Activated naive CD8-positive, alpha-beta T cell treated with anti-CD3 and anti-CD28 coated beads, Interleukin-2, amount 10 ng/mL, durations not matched to agents 7 days and 5 days (primary cell): ENCODE measurements around the gene KIF25. TPM values are rescaled to one million over a fixed set of nuclear protein-coding genes. Genes with fewer than 3 reads are reported as not detected.
"Not testable (repeated sequence)": the region's sequence is repeated elsewhere in the genome, so short reads cannot be mapped to it uniquely, and the experiment has no call there.

ENCODE experiments used
- ATAC-seq: fragments of 150-1000 bp; cut with Tn5 transposase; one replicate; pipeline ENCODE4 v1.10.0; 2021; ENCODE audit warnings: low read depth, moderate library complexity
- POLR2A ChIA-PET: fragments of 350-600 bp; sonication (Branson Sonifier 250); formaldehyde crosslinking; loops from one replicate; lab custom pipeline; 2021; ENCODE audit warnings: antibody characterized with exemption; lab: Charles Lee
- DNase-seq: peaks from one replicate; pipeline ENCODE4 v3.0.0; 2021
- H3K27ac Mint-ChIP-seq: one replicate; pipeline ENCODE4 v1.8.0; 2022; ENCODE audit warnings: mild to moderate bottlenecking, mixed read lengths
- H3K27me3 Mint-ChIP-seq: one replicate; pipeline ENCODE4 v1.8.0; 2022; ENCODE audit warnings: mild to moderate bottlenecking, moderate library complexity, mixed read lengths
- H3K36me3 Mint-ChIP-seq: one replicate; pipeline ENCODE4 v1.8.0; 2021; ENCODE audit warnings: mild to moderate bottlenecking, mixed read lengths
- H3K4me1 Mint-ChIP-seq: one replicate; pipeline ENCODE4 v1.8.0; 2021; ENCODE audit warnings: mixed read lengths
- H3K4me3 Mint-ChIP-seq: one replicate; pipeline ENCODE4 v1.8.0; 2022; ENCODE audit warnings: mild to moderate bottlenecking, moderate library complexity, mixed read lengths
- H3K9me3 Mint-ChIP-seq: one replicate; pipeline ENCODE4 v1.8.0; 2021; ENCODE audit warnings: mixed read lengths
- total RNA-seq, 2 experiments: library from RNA; stranded (reverse); gene quantifications; one replicate each; pipeline ENCODE4 v1.2.3, GENCODE V29; 2021

KIF25 gene
- total RNA-seq, 2 experiments from 2014 or later = not detected

GRCh38 chr6:167993831-167994230 is 3.6 kb upstream of the KIF25 start:
- DNase-seq (no peak), ATAC-seq (no peak)
- no peaks in the 10 kb centered on the region for H3K4me1 Mint-ChIP-seq
- no peak overlapping the region for H3K27ac Mint-ChIP-seq
- no peaks in the 10 kb centered on the region for H3K27me3 Mint-ChIP-seq
- H3K36me3 Mint-ChIP-seq = no peaks in the 10 kb centered on the region
- POLR2A ChIA-PET = no interaction called here
- H3K4me3 Mint-ChIP-seq = no peak overlapping the region
- H3K9me3 Mint-ChIP-seq = no peaks in the 10 kb centered on the region

- no peak for DNase-seq
- H3K27me3 Mint-ChIP-seq = no peaks in the 10 kb centered on the region
- H3K9me3 Mint-ChIP-seq = no peaks in the 10 kb centered on the region
- no peak overlapping the region for H3K4me3 Mint-ChIP-seq
- no peaks in the 10 kb centered on the region for H3K4me1 Mint-ChIP-seq
- POLR2A ChIA-PET = no interaction called here
- H3K36me3 Mint-ChIP-seq = no peaks in the 10 kb centered on the region
- H3K27ac Mint-ChIP-seq = no peak overlapping the region
- no peak for ATAC-seq
Measured at GRCh38 chr6:167995302-167995701, 2.2 kb upstream of the KIF25 start.

- POLR2A ChIA-PET = no interaction called here
- ATAC-seq (no peak), DNase-seq (no peak)
- no peak overlapping the region for H3K27ac Mint-ChIP-seq
- no peaks in the 10 kb centered on the region for H3K9me3 Mint-ChIP-seq
- H3K27me3 Mint-ChIP-seq = no peaks in the 10 kb centered on the region
- H3K4me3 Mint-ChIP-seq = no peak overlapping the region
- no peaks in the 10 kb centered on the region for H3K36me3 Mint-ChIP-seq
- H3K4me1 Mint-ChIP-seq = no peaks in the 10 kb centered on the region
Measured at GRCh38 chr6:167995731-167996151, 1.7 kb upstream of the KIF25 start.

GRCh38 chr6:167996424-167997199 is 859 bp upstream of the KIF25 start:
- Mint-ChIP-seq H3K9me3 (no peaks in the 10 kb centered on the region), H3K4me1 (no peaks in the 10 kb centered on the region), H3K4me3 (no peak overlapping the region), H3K36me3 (no peaks in the 10 kb centered on the region), H3K27ac (no peak overlapping the region), H3K27me3 (no peaks in the 10 kb centered on the region)
- DNase-seq = no peak
- POLR2A ChIA-PET = no interaction called here
- ATAC-seq = no peak

GRCh38 chr6:167998215-167998614 is 744 bp downstream of the KIF25 start:
- DNase-seq (no peak), ATAC-seq (no peak)
- no peaks in the 10 kb centered on the region for H3K36me3 Mint-ChIP-seq
- no peaks in the 10 kb centered on the region for H3K9me3 Mint-ChIP-seq
- no peaks in the 10 kb centered on the region for H3K27me3 Mint-ChIP-seq
- POLR2A ChIA-PET = no interaction called here
- H3K4me1 Mint-ChIP-seq = no peaks in the 10 kb centered on the region
- H3K4me3 Mint-ChIP-seq = no peak overlapping the region
- no peak overlapping the region for H3K27ac Mint-ChIP-seq

- no peaks in the 10 kb centered on the region for H3K9me3 Mint-ChIP-seq
- H3K36me3 Mint-ChIP-seq = no peaks in the 10 kb centered on the region
- H3K4me1 Mint-ChIP-seq = no peaks in the 10 kb centered on the region
- no peak overlapping the region for H3K27ac Mint-ChIP-seq
- ATAC-seq (no peak), DNase-seq (no peak)
- H3K4me3 Mint-ChIP-seq = no peak overlapping the region
- POLR2A ChIA-PET = no interaction called here
- H3K27me3 Mint-ChIP-seq = no peaks in the 10 kb centered on the region
Measured at GRCh38 chr6:168000198-168001028, 2.9 kb downstream of the KIF25 start.

GRCh38 chr6:168001029-168001332 is 3.5 kb downstream of the KIF25 start:
- Mint-ChIP-seq H3K36me3 (no peaks in the 10 kb centered on the region), H3K4me3 (no peak overlapping the region), H3K4me1 (no peaks in the 10 kb centered on the region), H3K27me3 (no peaks in the 10 kb centered on the region), H3K9me3 (no peaks in the 10 kb centered on the region), H3K27ac (no peak overlapping the region)
- POLR2A ChIA-PET = no interaction called here
- no peak for ATAC-seq
- DNase-seq = no peak

- H3K9me3 Mint-ChIP-seq, ATAC-seq, DNase-seq, POLR2A ChIA-PET, H3K27ac Mint-ChIP-seq, H3K27me3 Mint-ChIP-seq, H3K4me1 Mint-ChIP-seq, H3K36me3 Mint-ChIP-seq, H3K4me3 Mint-ChIP-seq: not testable (repeated sequence)
Measured at GRCh38 chr6:168001514-168001913, 4.0 kb downstream of the KIF25 start.

- DNase-seq (no peak), ATAC-seq (no peak)
- Mint-ChIP-seq H3K27me3 (no peaks in the 10 kb centered on the region), H3K27ac (no peak overlapping the region), H3K36me3 (no peaks in the 10 kb centered on the region), H3K4me3 (no peak overlapping the region), H3K4me1 (no peaks in the 10 kb centered on the region), H3K9me3 (no peaks in the 10 kb centered on the region)
- POLR2A ChIA-PET = no interaction called here
Measured at GRCh38 chr6:168002804-168003203, 5.3 kb downstream of the KIF25 start.

GRCh38 chr6:168004023-168004422 is 6.6 kb downstream of the KIF25 start:
- Mint-ChIP-seq H3K4me1 (no peaks in the 10 kb centered on the region), H3K27ac (no peak overlapping the region), H3K9me3 (no peaks in the 10 kb centered on the region), H3K27me3 (no peaks in the 10 kb centered on the region), H3K4me3 (no peak overlapping the region), H3K36me3 (no peaks in the 10 kb centered on the region)
- no peak for DNase-seq
- POLR2A ChIA-PET = no interaction called here
- no peak for ATAC-seq

GRCh38 chr6:168004945-168005344 is 7.5 kb downstream of the KIF25 start:
- Mint-ChIP-seq H3K4me3 (no peak overlapping the region), H3K27ac (no peak overlapping the region), H3K9me3 (no peaks in the 10 kb centered on the region), H3K36me3 (no peaks in the 10 kb centered on the region), H3K27me3 (no peaks in the 10 kb centered on the region), H3K4me1 (no peaks in the 10 kb centered on the region)
- ATAC-seq = no peak
- DNase-seq = no peak
- POLR2A ChIA-PET = no interaction called here

- Mint-ChIP-seq H3K27me3 (no peaks in the 10 kb centered on the region), H3K4me1 (no peaks in the 10 kb centered on the region), H3K27ac (no peak overlapping the region), H3K9me3 (peaks cover 5% of the 10 kb centered on the region), H3K4me3 (no peak overlapping the region), H3K36me3 (no peaks in the 10 kb centered on the region)
- POLR2A ChIA-PET = no interaction called here
- no peak for ATAC-seq
- no peak for DNase-seq
Measured at GRCh38 chr6:168005796-168006195, 8.3 kb downstream of the KIF25 start.

- H3K27me3 Mint-ChIP-seq = no peaks in the 10 kb centered on the region
- POLR2A ChIA-PET = no interaction called here
- H3K27ac Mint-ChIP-seq = no peak overlapping the region
- DNase-seq = no peak
- H3K36me3 Mint-ChIP-seq = no peaks in the 10 kb centered on the region
- H3K4me1 Mint-ChIP-seq = no peaks in the 10 kb centered on the region
- H3K9me3 Mint-ChIP-seq = peaks cover 10% of the 10 kb centered on the region
- H3K4me3 Mint-ChIP-seq = no peak overlapping the region
- no peak for ATAC-seq
Measured at GRCh38 chr6:168007592-168008338, 10.3 kb downstream of the KIF25 start.
